Ectodermal cell (in vitro differentiated cells): Measurements from ENCODE around the gene NONO. TPM values are rescaled to one million over a fixed set of nuclear protein-coding genes. Genes with fewer than 3 reads are reported as not detected.
A peak's percentile ranks its signal among the peaks of the same experiment; 100 is the strongest.

Source experiments
- H3K27ac ChIP-seq: 2 replicates; pipeline ENCODE4 v1.7.0; 2013; ENCODE audit warnings: mild to moderate bottlenecking, low read depth, low read length; ENCODE audit not compliant: insufficient read depth, poor library complexity, severe bottlenecking
- H3K27me3 ChIP-seq: 2 replicates; pipeline ENCODE4 v1.7.0; 2013; ENCODE audit warnings: mild to moderate bottlenecking, low read length; ENCODE audit not compliant: insufficient read depth, control insufficient read depth, poor library complexity, severe bottlenecking
- H3K36me3 ChIP-seq: one replicate; pipeline ENCODE4 v1.7.0; 2013; ENCODE audit warnings: low read length; ENCODE audit not compliant: control insufficient read depth, insufficient read depth
- H3K4me1 ChIP-seq: one replicate; pipeline ENCODE4 v1.7.0; 2013; ENCODE audit warnings: low read length; ENCODE audit not compliant: control insufficient read depth, insufficient read depth
- H3K4me3 ChIP-seq: 2 replicates; pipeline ENCODE4 v1.7.0; 2013; ENCODE audit warnings: low read depth, low read length, control low read depth; ENCODE audit not compliant: insufficient read depth
- H3K9me3 ChIP-seq: 2 replicates; pipeline ENCODE4 v1.7.0; 2013; ENCODE audit warnings: mild to moderate bottlenecking, low read length, moderate library complexity; ENCODE audit not compliant: control insufficient read depth
- WGBS, 2 experiments: methylation state at CpG; one replicate each; pipeline ENCODE4 v1.1.7; 2013; ENCODE audit warnings: missing lambda C conversion rate in 2 of 2; 5-methylcytosine and 5-hydroxymethylcytosine counted together
- polyA plus RNA-seq, 4 experiments: library from polyadenylated mRNA; stranded (reverse); fragments of 50-300 nt; gene quantifications; one replicate each; pipeline ENCODE4 v1.2.3, GENCODE V29; 2013

Gene NONO, protein sequence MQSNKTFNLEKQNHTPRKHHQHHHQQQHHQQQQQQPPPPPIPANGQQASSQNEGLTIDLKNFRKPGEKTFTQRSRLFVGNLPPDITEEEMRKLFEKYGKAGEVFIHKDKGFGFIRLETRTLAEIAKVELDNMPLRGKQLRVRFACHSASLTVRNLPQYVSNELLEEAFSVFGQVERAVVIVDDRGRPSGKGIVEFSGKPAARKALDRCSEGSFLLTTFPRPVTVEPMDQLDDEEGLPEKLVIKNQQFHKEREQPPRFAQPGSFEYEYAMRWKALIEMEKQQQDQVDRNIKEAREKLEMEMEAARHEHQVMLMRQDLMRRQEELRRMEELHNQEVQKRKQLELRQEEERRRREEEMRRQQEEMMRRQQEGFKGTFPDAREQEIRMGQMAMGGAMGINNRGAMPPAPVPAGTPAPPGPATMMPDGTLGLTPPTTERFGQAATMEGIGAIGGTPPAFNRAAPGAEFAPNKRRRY
- 899 TPM for polyA plus RNA-seq (2013, experiment 1 of 4)
- 872 TPM for polyA plus RNA-seq (2013, experiment 2 of 4)
- 821 TPM for polyA plus RNA-seq (2013, experiment 3 of 4)
- 949 TPM for polyA plus RNA-seq (2013, experiment 4 of 4)

GRCh38 chrX:71283403-71284143, at the start of gene NONO:
Gene NONO (plus strand): TSS chrX:71283635. CDS start chrX:71290638, 7,003 bp downstream.
- H3K36me3 ChIP-seq, result no peaks in the 10 kb centered on the region
- WGBS, 2 experiments, result 0% methylated on average over 57 of the region's 57 CpGs
- H3K27me3 ChIP-seq, result no peaks in the 10 kb centered on the region

GRCh38 chrX:71235482-71235881, 48.0 kb upstream of the NONO start:
- Histone ChIP-seq H3K4me1 (no peaks in the 10 kb centered on the region), H3K27me3 (no peaks in the 10 kb centered on the region), H3K9me3 (no peaks in the 10 kb centered on the region), H3K36me3 (no peaks in the 10 kb centered on the region), H3K27ac (no peak overlapping the region), H3K4me3 (no peak overlapping the region)
- 81 to 88% methylated on average over 3 of the region's 3 CpGs for WGBS, 2 experiments

More at GRCh38 chrX:71283403-71284143, at the start of gene NONO:
- H3K4me3 ChIP-seq, result peak within 1 kb of the TSS; percentile 71
- H3K9me3 ChIP-seq, result no peaks in the 10 kb centered on the region
- peak within 1 kb of the TSS; percentile 91 for H3K27ac ChIP-seq
- H3K4me1 ChIP-seq, result no peaks in the 10 kb centered on the region

- H3K4me1 ChIP-seq, result no peaks in the 10 kb centered on the region
- WGBS, 2 experiments, result 91% methylated on average over 1 of the region's 1 CpG; no CpG with 5 or more reads in 1 of the 2 experiments
- H3K9me3 ChIP-seq, result no peaks in the 10 kb centered on the region
- peaks cover 6% of the 10 kb centered on the region for H3K36me3 ChIP-seq
- no peaks in the 10 kb centered on the region for H3K27me3 ChIP-seq
- H3K27ac ChIP-seq, result no peak overlapping the region
- H3K4me3 ChIP-seq, result no peak overlapping the region
These were observed 46.6 kb upstream of the NONO start for GRCh38 chrX:71236836-71237235.

DNA sequence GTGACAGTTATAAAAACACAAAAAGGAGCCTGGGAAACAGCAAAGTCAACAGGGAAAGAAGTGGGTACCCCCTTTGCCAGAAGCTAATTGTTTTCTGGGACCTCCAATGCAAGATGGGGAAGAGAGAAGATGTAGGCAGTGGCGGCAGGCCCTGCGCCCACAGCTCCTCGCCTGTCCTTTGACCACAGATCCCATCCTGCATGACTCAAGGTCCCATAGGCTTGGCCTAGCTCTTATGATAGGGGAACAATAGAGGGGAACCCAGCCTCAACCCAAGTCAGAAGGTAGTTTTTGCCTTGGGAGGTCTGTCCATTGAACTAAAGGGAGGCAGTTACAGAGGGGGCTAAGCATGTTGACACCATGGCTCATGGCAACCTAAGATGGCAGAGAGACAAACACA, 43.7 kb upstream of the NONO start:
- 93 to 100% methylated on average over 3 of the region's 3 CpGs for WGBS, 2 experiments
- H3K9me3 ChIP-seq, result no peaks in the 10 kb centered on the region
- peaks cover 17% of the 10 kb centered on the region for H3K36me3 ChIP-seq
- H3K27me3 ChIP-seq, result no peaks in the 10 kb centered on the region
- no peak overlapping the region for H3K4me3 ChIP-seq
- H3K27ac ChIP-seq, result no peak overlapping the region
- H3K4me1 ChIP-seq, result no peaks in the 10 kb centered on the region

DNA sequence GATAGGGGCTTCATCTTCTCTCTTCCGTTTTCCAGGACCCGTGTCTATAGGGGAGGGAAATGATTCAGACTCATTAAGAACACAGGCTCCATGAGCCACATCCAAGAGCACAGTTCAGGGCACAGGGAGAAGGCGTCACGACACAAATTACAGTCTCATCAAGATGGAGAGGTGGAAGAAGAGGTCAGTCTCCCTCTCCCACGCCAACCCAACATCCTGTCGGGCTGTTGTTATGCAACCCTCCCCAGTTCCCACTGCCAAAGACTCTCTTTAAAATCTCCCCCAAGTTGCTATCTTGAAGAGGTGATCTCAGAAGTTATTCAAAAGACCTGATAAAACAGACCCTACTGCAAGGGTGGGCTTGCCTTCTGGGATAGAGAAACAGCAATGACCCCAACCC, 42.1 kb upstream of the NONO start:
- H3K4me1 ChIP-seq, result no peaks in the 10 kb centered on the region
- 92 to 94% methylated on average over 6 of the region's 6 CpGs for WGBS, 2 experiments
- no peak overlapping the region for H3K4me3 ChIP-seq
- H3K9me3 ChIP-seq, result no peaks in the 10 kb centered on the region
- peaks cover 27% of the 10 kb centered on the region for H3K36me3 ChIP-seq
- no peaks in the 10 kb centered on the region for H3K27me3 ChIP-seq
- no peak overlapping the region for H3K27ac ChIP-seq

GRCh38 chrX:71244359-71245128, 38.9 kb upstream of the NONO start:
- Histone ChIP-seq H3K9me3 (no peaks in the 10 kb centered on the region), H3K36me3 (peaks cover 33% of the 10 kb centered on the region), H3K4me1 (no peaks in the 10 kb centered on the region), H3K27ac (no peak overlapping the region), H3K4me3 (no peak overlapping the region), H3K27me3 (no peaks in the 10 kb centered on the region)
- WGBS, 2 experiments, result 96 to 98% methylated on average over 7 to 8 of the region's 9 CpGs

GRCh38 chrX:71245159-71245558, 38.3 kb upstream of the NONO start:
- WGBS, 2 experiments, result 88 to 94% methylated on average over 2 of the region's 2 CpGs
- Histone ChIP-seq H3K27me3 (no peaks in the 10 kb centered on the region), H3K36me3 (peaks cover 36% of the 10 kb centered on the region), H3K4me3 (no peak overlapping the region), H3K27ac (no peak overlapping the region), H3K9me3 (no peaks in the 10 kb centered on the region), H3K4me1 (no peaks in the 10 kb centered on the region)

DNA sequence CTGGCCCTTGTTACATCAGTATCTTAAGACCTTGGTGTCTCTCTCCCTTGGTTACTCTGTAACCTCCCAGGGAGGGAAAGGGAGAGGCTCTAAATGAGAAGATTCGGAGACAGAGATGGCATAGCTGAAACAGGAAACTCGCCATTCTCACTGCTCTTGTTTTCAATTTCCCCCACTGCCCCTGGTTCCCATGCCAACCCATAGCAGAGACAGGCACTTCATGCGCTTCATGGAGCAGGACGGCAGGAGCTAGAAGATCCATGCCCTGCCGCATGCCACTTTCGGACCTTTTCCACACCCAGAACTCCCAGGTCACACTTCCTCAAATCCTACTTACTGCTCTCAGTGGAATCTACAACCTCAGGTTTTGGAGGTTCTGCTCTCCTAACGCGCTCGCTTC, 32.6 kb upstream of the NONO start:
- no peak overlapping the region for H3K27ac ChIP-seq
- peaks cover 10% of the 10 kb centered on the region for H3K36me3 ChIP-seq
- H3K27me3 ChIP-seq, result no peaks in the 10 kb centered on the region
- H3K4me3 ChIP-seq, result no peak overlapping the region
- H3K9me3 ChIP-seq, result no peaks in the 10 kb centered on the region
- H3K4me1 ChIP-seq, result peaks cover 3% of the 10 kb centered on the region
- WGBS, 2 experiments, result 90 to 91% methylated on average over 7 to 9 of the region's 9 CpGs

DNA sequence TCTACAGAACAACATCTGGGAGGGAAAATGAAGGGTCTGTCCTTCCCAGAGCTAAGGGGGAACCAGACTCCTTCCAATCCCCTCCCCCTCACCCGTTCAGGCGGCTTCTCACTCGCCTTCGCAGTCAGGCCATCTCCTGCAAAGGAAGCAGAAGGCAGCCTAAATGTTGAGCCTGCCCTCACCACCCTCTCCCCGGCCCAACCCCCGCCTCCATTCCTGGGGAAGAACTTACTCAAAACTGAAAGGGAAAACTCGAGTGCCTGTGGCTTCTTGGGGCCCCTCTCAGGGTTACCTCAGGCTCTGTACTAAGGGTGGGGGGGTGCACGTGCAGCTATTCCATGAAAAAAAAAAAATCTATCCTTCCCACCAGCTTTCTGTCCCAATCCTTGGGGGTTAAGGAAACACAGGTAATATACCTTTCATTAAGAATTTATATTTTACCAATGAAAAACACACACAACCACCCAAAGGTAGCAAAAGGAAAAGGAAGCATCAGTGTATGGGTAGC, 31.9 kb upstream of the NONO start:
- H3K27ac ChIP-seq, result no peak overlapping the region
- H3K4me1 ChIP-seq, result peaks cover 9% of the 10 kb centered on the region
- no peaks in the 10 kb centered on the region for H3K27me3 ChIP-seq
- no peaks in the 10 kb centered on the region for H3K9me3 ChIP-seq
- WGBS, 2 experiments, result 43 to 52% methylated on average over 6 to 7 of the region's 8 CpGs
- H3K4me3 ChIP-seq, result peak overlapping the region; percentile 75
- peaks cover 9% of the 10 kb centered on the region for H3K36me3 ChIP-seq
